Testis (tissue), 3 donors: ENCODE measurements around the gene HSD3B7. TPM values are rescaled to one million over a fixed set of nuclear protein-coding genes. Genes with fewer than 3 reads are reported as not detected.

ENCODE experiments used
- DNase-seq: peaks from one replicate; pipeline ENCODE4 v3.0.0-alpha.2; 2019
- H3K27ac ChIP-seq, 2 donors: fragments of 200-600 bp; sonication (generic); one replicate each; pipeline ENCODE4 v1.5.1; 2019
- H3K27me3 ChIP-seq: fragments of 200-600 bp; sonication (generic); one replicate; pipeline ENCODE4 v1.5.1; 2019
- H3K36me3 ChIP-seq: fragments of 200-600 bp; sonication (generic); one replicate; pipeline ENCODE4 v1.5.1; 2017; ENCODE audit warnings: low read depth; ENCODE audit errors: missing control alignments
- H3K4me1 ChIP-seq: fragments of 200-600 bp; sonication (generic); one replicate; pipeline ENCODE4 v1.5.1; 2019
- H3K4me3 ChIP-seq, 2 donors: fragments of 200-600 bp; sonication (generic); one replicate each; pipeline ENCODE4 v1.5.1; 2017 to 2019
- H3K9me3 ChIP-seq: fragments of 200-600 bp; sonication (generic); one replicate; pipeline ENCODE4 v1.5.1; 2017
- POLR2A ChIP-seq: fragments of 450-650 bp; IDR thresholded peaks from one replicate; pipeline ENCODE4 v1.6.1; 2017; ENCODE audit warnings: antibody characterized with exemption, mild to moderate bottlenecking, moderate library complexity
- WGBS, 2 donors: methylation state at CpG; one replicate each; pipeline ENCODE4 v1.1.5; 2018; 5-methylcytosine and 5-hydroxymethylcytosine counted together
- intact Hi-C: fragments of 100-400 bp; cut with DNase I; formaldehyde crosslinking; loops from one replicate; pipeline ENCODE4 v1.15.1; 2023; ENCODE audit warnings: low total_unique reads
- polyA plus RNA-seq: library from polyadenylated mRNA; stranded (reverse); fragments of 350-450 nt; fragmentation: Illumina TruSeq; extraction: RNeasy Lipid Tissue Mini Kit (QIAGEN cat#74804); gene quantifications from one replicate; pipeline ENCODE4 v1.2.3, GENCODE V29; 2014; ENCODE audit warnings: low read depth, low replicate concordance; ENCODE audit not compliant: insufficient read depth
- total RNA-seq, 2 donors: library from RNA; depleted of rRNA; stranded (reverse); fragments of >200 nt; gene quantifications; one replicate each; pipeline ENCODE4 v1.2.3, GENCODE V29; 2016
- TF ChIP-seq, protein P1 (sequence below), 3 experiments: fragments of 450-650 bp in 2 of 3; fragments of 200-600 bp in 1 of 3; sonication (generic) in 1 of 3; IDR thresholded peaks; one replicate each; pipeline ENCODE4 v1.5.1; 2016 to 2019; ENCODE audit warnings: antibody characterized with exemption in 3 of 3, mild to moderate bottlenecking in 2 of 3, moderate library complexity in 1 of 3

HSD3B7 gene
- total and polyA plus RNA-seq, 3 donors from 2014 or later: 5.7 to 8.9 (median 7.4) TPM

DNA sequence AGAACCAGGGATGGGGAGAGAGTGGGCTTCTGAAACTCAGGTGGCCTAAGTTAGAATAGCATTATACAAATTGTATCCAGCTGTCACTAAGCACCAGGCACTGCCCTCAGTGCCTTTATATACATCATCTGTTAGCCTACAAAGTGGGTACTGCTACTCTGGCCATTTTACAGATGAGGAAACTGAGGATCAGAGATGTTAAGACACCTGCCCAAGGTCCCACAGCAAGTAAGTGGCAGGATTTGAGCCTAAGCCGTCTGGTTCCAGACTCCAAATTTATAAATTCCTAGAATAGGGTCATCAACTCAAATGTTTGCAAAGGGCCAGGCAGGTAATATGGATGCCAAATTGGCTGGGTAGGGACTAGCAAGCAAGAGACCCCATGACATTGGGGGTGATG lies 33.8 kb upstream of the HSD3B7 start:
- Histone ChIP-seq H3K27ac (peak overlapping the region in 1 of 2 donors; percentile 97), H3K36me3 (no peaks in the 10 kb centered on the region), H3K27me3 (no peaks in the 10 kb centered on the region), H3K4me3 (no peak overlapping the region), H3K4me1 (peaks cover 33% of the 10 kb centered on the region), H3K9me3 (no peaks in the 10 kb centered on the region)
- 56 to 77% methylated on average over 1 of the region's 1 CpG for WGBS, 2 donors
- intact Hi-C loops: no loop called here
- no peak for TF ChIP-seq POLR2A
- TF ChIP-seq, protein P1, sequence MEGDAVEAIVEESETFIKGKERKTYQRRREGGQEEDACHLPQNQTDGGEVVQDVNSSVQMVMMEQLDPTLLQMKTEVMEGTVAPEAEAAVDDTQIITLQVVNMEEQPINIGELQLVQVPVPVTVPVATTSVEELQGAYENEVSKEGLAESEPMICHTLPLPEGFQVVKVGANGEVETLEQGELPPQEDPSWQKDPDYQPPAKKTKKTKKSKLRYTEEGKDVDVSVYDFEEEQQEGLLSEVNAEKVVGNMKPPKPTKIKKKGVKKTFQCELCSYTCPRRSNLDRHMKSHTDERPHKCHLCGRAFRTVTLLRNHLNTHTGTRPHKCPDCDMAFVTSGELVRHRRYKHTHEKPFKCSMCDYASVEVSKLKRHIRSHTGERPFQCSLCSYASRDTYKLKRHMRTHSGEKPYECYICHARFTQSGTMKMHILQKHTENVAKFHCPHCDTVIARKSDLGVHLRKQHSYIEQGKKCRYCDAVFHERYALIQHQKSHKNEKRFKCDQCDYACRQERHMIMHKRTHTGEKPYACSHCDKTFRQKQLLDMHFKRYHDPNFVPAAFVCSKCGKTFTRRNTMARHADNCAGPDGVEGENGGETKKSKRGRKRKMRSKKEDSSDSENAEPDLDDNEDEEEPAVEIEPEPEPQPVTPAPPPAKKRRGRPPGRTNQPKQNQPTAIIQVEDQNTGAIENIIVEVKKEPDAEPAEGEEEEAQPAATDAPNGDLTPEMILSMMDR (IDR thresholded peaks at IDR 0.05): no peak
- no peak for DNase-seq

DNA sequence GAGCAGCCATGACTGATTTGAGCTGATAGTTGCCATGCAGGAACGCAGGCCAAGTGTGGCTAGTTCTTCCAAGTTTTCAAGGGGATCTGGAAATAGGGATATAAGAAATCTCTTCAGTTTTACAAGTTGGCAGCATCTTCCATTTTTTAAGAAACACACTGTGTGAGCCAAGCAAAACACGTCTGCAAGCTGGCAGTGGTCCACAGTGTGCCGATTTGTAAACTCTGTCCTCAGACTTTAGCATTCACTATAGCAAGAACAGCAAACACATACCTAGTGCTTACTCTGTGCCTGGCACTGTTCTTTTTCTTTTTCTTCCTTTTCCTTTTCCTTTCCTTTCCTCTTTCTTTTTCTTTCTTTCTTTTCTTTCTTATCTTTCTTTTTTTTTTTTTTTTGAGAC lies 33.3 kb upstream of the HSD3B7 start:
- Histone ChIP-seq H3K9me3 (no peaks in the 10 kb centered on the region), H3K27me3 (no peaks in the 10 kb centered on the region), H3K27ac (peak overlapping the region in 1 of 2 donors; percentile 97), H3K4me3 (no peak overlapping the region), H3K36me3 (no peaks in the 10 kb centered on the region), H3K4me1 (peaks cover 33% of the 10 kb centered on the region)
- TF ChIP-seq, protein P1 (IDR thresholded peaks at IDR 0.05): no peak
- TF ChIP-seq POLR2A: no peak
- WGBS, 2 donors: 37 to 59% methylated on average over 3 of the region's 3 CpGs
- intact Hi-C loops: no loop called here
- peak; percentile 84 for DNase-seq

DNA sequence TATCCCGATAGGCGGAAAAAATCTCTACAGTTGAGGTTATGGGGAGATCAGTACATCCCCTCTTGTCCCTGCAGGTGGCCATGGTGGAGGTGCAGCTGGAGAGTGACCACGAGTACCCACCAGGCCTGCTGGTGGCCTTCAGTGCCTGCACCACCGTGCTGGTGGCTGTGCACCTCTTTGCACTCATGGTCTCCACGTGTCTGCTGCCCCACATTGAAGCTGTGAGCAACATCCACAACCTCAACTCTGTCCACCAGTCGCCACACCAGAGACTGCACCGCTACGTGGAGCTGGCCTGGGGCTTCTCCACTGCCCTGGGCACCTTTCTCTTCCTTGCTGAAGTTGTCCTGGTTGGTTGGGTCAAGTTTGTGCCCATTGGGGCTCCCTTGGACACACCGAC lies 31.9 kb upstream of the HSD3B7 start:
- Histone ChIP-seq H3K27ac (peak overlapping the region in 1 of 2 donors; percentile 13), H3K27me3 (no peaks in the 10 kb centered on the region), H3K36me3 (no peaks in the 10 kb centered on the region), H3K4me1 (peaks cover 30% of the 10 kb centered on the region), H3K4me3 (no peak overlapping the region), H3K9me3 (no peaks in the 10 kb centered on the region)
- intact Hi-C loops: no loop called here
- TF ChIP-seq POLR2A: no peak
- TF ChIP-seq, protein P1 (IDR thresholded peaks at IDR 0.05): no peak
- DNase-seq: no peak
- WGBS, 2 donors: 81 to 82% methylated on average over 7 to 9 of the region's 9 CpGs

DNA sequence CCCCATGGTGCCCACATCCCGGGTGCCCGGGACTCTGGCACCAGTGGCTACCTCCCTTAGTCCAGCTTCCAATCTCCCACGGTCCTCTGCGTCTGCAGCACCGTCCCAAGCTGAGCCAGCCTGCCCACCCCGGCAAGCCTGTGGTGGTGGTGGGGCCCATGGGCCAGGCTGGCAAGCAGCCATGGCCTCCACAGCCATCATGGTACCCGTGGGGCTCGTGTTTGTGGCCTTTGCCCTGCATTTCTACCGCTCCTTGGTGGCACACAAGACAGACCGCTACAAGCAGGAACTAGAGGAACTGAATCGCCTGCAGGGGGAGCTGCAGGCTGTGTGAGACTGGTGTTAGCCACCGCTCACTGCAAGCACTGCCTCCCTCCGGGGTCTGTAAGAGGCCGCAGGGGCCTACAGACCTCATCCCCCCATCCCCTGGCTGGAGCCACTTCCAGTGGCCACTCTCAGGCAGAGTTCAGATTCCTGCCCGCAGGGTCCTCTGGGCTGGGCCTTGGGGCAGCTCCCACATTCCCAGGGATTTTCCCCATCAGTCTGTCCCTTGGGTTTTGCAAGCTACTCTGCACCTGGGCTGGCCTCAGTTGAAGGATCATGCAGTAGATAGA lies 31.4 kb upstream of the HSD3B7 start:
- TF ChIP-seq, protein P1 (IDR thresholded peaks at IDR 0.05): peak; percentile 26 to 65 (median 54)
- no peak for TF ChIP-seq POLR2A

DNA sequence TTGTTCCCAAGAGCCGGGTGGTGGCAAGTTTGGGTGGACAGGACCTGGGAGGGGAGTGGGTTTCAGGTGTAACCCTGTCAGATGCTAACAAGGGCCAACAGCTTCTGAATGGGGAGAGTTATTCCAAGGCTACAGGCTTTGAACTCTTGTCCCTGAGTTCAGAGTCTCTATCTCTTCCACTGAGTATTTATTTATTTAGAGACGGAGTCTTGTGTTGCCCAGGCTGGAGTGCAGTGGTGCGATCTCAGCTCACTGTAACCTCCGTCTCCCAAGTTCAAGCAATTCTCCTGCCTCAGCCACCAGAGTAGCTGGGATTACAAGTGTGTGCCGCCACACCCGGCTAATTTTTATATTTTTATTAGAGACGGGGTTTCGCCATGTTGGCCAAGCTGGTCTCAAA lies 30.0 kb upstream of the HSD3B7 start:
- H3K9me3 ChIP-seq: no peaks in the 10 kb centered on the region
- DNase-seq: no peak
- no peaks in the 10 kb centered on the region for H3K27me3 ChIP-seq
- 80 to 91% methylated on average over 8 of the region's 8 CpGs for WGBS, 2 donors
- H3K4me3 ChIP-seq: no peak overlapping the region
- TF ChIP-seq POLR2A: no peak
- TF ChIP-seq, protein P1 (IDR thresholded peaks at IDR 0.05): no peak
- no peak overlapping the region for H3K27ac ChIP-seq
- intact Hi-C loops: no loop called here
- peaks cover 37% of the 10 kb centered on the region for H3K4me1 ChIP-seq
- no peaks in the 10 kb centered on the region for H3K36me3 ChIP-seq

More for the DNA sequence above, 31.4 kb upstream of the HSD3B7 start:
- intact Hi-C loops: no loop called here
- peak; percentile 83 for DNase-seq
- H3K27me3 ChIP-seq: no peaks in the 10 kb centered on the region
- H3K4me3 ChIP-seq: no peak overlapping the region
- H3K36me3 ChIP-seq: no peaks in the 10 kb centered on the region
- H3K4me1 ChIP-seq: peaks cover 33% of the 10 kb centered on the region
- H3K9me3 ChIP-seq: no peaks in the 10 kb centered on the region
- 50 to 69% methylated on average over 8 to 15 of the region's 15 CpGs for whole genome bisulfite sequencing, 2 donors
- H3K27ac ChIP-seq: peak overlapping the region in 1 of 2 donors; percentile 13
